ENCODE data around the gene ZRANB1. TPM values are rescaled to one million over a fixed set of nuclear protein-coding genes. Genes with fewer than 3 reads are reported as not detected.

The ZRANB1 gene
- polyA plus RNA-seq, 1 of the 3 experiments (the other 2 are of a cell fraction), result 6.2 TPM

- TF ChIP-seq NRF1 (IDR thresholded peaks at IDR 0.05; ENCODE audit: low read depth, low read length) (no peak), CTCF (IDR thresholded peaks at IDR 0.05) (no peak), NFIC (IDR thresholded peaks at IDR 0.05; ENCODE audit: borderline replicate concordance) (no peak)
These were observed 6.0 kb upstream of the ZRANB1 start (continued) for GRCh38 chr10:124935946-124936345.

- TF ChIP-seq GATA2 (CRISPR knock-in tag; IDR thresholded peaks at IDR 0.05), result no peak
- no peak for TF ChIP-seq PBX3 (IDR thresholded peaks at IDR 0.05)
- no peak for TF ChIP-seq CHD2 (IDR thresholded peaks at IDR 0.05; ENCODE audit: low read length, partially characterized antibody)
- TF ChIP-seq YY1 (IDR thresholded peaks at IDR 0.05; ENCODE audit: low read depth), result no peak
- no peak for TF ChIP-seq FOSL2 (IDR thresholded peaks at IDR 0.05; ENCODE audit: borderline replicate concordance, low read depth)
- no peak for TF ChIP-seq RFX5 (IDR thresholded peaks at IDR 0.05; ENCODE audit: low read length)
- no peak for TF ChIP-seq IRF3 (IDR thresholded peaks at IDR 0.05; ENCODE audit: low read depth, low read length)
- no peaks in the 10 kb centered on the region; a peak in 2 of 4 replicates for H3K4me1 ChIP-seq (ENCODE audit: control insufficient read depth in 1 of 2, insufficient read depth in 2 of 2, low read depth in 1 of 2, low read length in 1 of 2)
- POLR2A ChIA-PET, result no interaction called here
- no peak overlapping the region for H3K4me2 ChIP-seq
- no peak overlapping the region for H2AFZ ChIP-seq (ENCODE audit: low read depth)
- DNase-seq, result no peak
- CTCF ChIA-PET, result interaction anchor here (0.6 to 1.3 kb wide), 2 partner anchors 111 to 1506 kb away, joined by 3 read pairs; no protein-coding TSS in a partner anchor
- H3K4me3 ChIP-seq (ENCODE audit: low read depth in 2 of 2, low read length in 1 of 2), result no peak overlapping the region
- no peak overlapping the region for H3K27ac ChIP-seq (ENCODE audit: low read depth in 2 of 2, low read length in 1 of 2)
- H3K36me3 ChIP-seq (replicated peaks in 1 of 2; ENCODE audit: control insufficient read depth in 1 of 2, insufficient read depth in 2 of 2, low read length in 1 of 2), result no peaks in the 10 kb centered on the region
- WGBS (ENCODE audit: low lambda C conversion rate), result 96% methylated on average over 7 of the region's 7 CpGs
- H3K9me2 ChIP-seq, result no peaks in the 10 kb centered on the region
- no peak overlapping the region for H3K9ac ChIP-seq
- H3K79me2 ChIP-seq (ENCODE audit: insufficient read depth), result peaks cover 99% of the 10 kb centered on the region
- H4K20me1 ChIP-seq (ENCODE audit: insufficient read depth), result peaks cover 89% of the 10 kb centered on the region
- H3K9me3 ChIP-seq, result no peaks in the 10 kb centered on the region
- H3K27me3 ChIP-seq (ENCODE audit: insufficient read depth), result no peaks in the 10 kb centered on the region
- H3F3A ChIP-seq (replicated peaks; ENCODE audit: insufficient read depth), result no peaks in the 10 kb centered on the region
These were observed 5.1 kb upstream of the ZRANB1 start for GRCh38 chr10:124936813-124937212.

GRCh38 chr10:124939290-124939689 is 2.6 kb upstream of the ZRANB1 start:
- Histone ChIP-seq H3K9me3 (no peaks in the 10 kb centered on the region), H4K20me1 (ENCODE audit: insufficient read depth) (peaks cover 91% of the 10 kb centered on the region), H3K27me3 (ENCODE audit: insufficient read depth) (no peaks in the 10 kb centered on the region), H2AFZ (ENCODE audit: low read depth) (no peak overlapping the region), H3K79me2 (ENCODE audit: insufficient read depth) (peaks cover 99% of the 10 kb centered on the region), H3K4me1 (ENCODE audit: control insufficient read depth in 1 of 2, insufficient read depth in 2 of 2, low read depth in 1 of 2, low read length in 1 of 2) (peaks cover 0 to 8% of the 10 kb centered on the region in 2 experiments), H3K9me2 (no peaks in the 10 kb centered on the region), H3K4me2 (no peak overlapping the region), H3F3A (replicated peaks; ENCODE audit: insufficient read depth) (no peaks in the 10 kb centered on the region), H3K9ac (no peak overlapping the region), H3K27ac (ENCODE audit: low read depth in 2 of 2, low read length in 1 of 2) (no peak overlapping the region), H3K36me3 (replicated peaks in 1 of 2; ENCODE audit: control insufficient read depth in 1 of 2, insufficient read depth in 2 of 2, low read length in 1 of 2) (no peaks in the 10 kb centered on the region), H3K4me3 (ENCODE audit: low read depth in 2 of 2, low read length in 1 of 2) (no peak overlapping the region)
- 91% methylated on average over 1 of the region's 1 CpG for WGBS (ENCODE audit: low lambda C conversion rate)
- TF ChIP-seq IRF3 (IDR thresholded peaks at IDR 0.05; ENCODE audit: low read depth, low read length) (no peak), NFIC (IDR thresholded peaks at IDR 0.05; ENCODE audit: borderline replicate concordance) (no peak), GATA2 (CRISPR knock-in tag; IDR thresholded peaks at IDR 0.05) (no peak), MEF2A (IDR thresholded peaks at IDR 0.05; ENCODE audit: borderline replicate concordance, low read depth) (no peak), EZH2phosphoT487 (IDR thresholded peaks at IDR 0.05; ENCODE audit: borderline replicate concordance, low read depth) (no peak), TAF1 (IDR thresholded peaks at IDR 0.05; ENCODE audit: borderline replicate concordance, low read depth, low read length) (no peak), GABPA (IDR thresholded peaks at IDR 0.05; ENCODE audit: low read depth) (no peak), POLR2AphosphoS5 (IDR thresholded peaks at IDR 0.05; ENCODE audit: low read depth, low read length) (no peak), FOXM1 (IDR thresholded peaks at IDR 0.05; ENCODE audit: low read depth) (no peak)
- no peak for DNase-seq
- CTCF ChIA-PET, result no interaction called here
- POLR2A ChIA-PET, result no interaction called here

Measured in SK-N-SH (cell line).